Measurements from ENCODE around the gene KLHL30.

- no peak for TF ChIP-seq CTCF (IDR thresholded peaks at IDR 0.05)
- no peak for TF ChIP-seq POLR2A (IDR thresholded peaks at IDR 0.05)
Measured at GRCh38 chr2:238155051-238155760, 16.7 kb downstream of the KLHL30 start.
